Neural cell (in vitro differentiated cells): ENCODE results near the gene CD47. TPM values are rescaled to one million over a fixed set of nuclear protein-coding genes. Genes with fewer than 3 reads are reported as not detected.

Source experiments
- H2AFZ ChIP-seq: fragments of 200-600, 300-800 bp; sonication (generic), shearing (Covaris generic); 2 replicates; pipeline ENCODE4 v1.6.0; 2014; ENCODE audit warnings: low read depth, mild to moderate bottlenecking, antibody characterized with exemption, low read length, moderate library complexity
- H3F3A ChIP-seq: fragments of 200-600 bp; shearing (Covaris generic); 2 replicates; pipeline ENCODE4 v1.6.1; 2016; ENCODE audit warnings: mild to moderate bottlenecking, moderate library complexity, mixed read lengths, antibody characterized with exemption, low read length; ENCODE audit not compliant: insufficient read depth, poor library complexity, severe bottlenecking
- H3K27ac ChIP-seq: fragments of 200-600, 300-800 bp; sonication (generic), shearing (Covaris generic); 2 replicates; pipeline ENCODE4 v1.5.1; 2014; ENCODE audit warnings: mild to moderate bottlenecking, low read length, moderate library complexity
- H3K27me3 ChIP-seq: fragments of 300-800, 200-600 bp; sonication (generic), shearing (Covaris generic); 2 replicates; pipeline ENCODE4 v1.6.0; 2014; ENCODE audit warnings: mild to moderate bottlenecking, low read depth, low read length, moderate library complexity; ENCODE audit not compliant: insufficient read depth
- H3K36me3 ChIP-seq: fragments of 300-800, 200-600 bp; sonication (generic), shearing (Covaris generic); 2 replicates; pipeline ENCODE4 v1.5.1; 2014; ENCODE audit warnings: mild to moderate bottlenecking, antibody characterized with exemption, low read length, moderate library complexity; ENCODE audit not compliant: insufficient read depth
- H3K4me2 ChIP-seq: fragments of 300-800, 200-600 bp; sonication (generic), shearing (Covaris generic); 2 replicates; pipeline ENCODE4 v1.6.0; 2014; ENCODE audit warnings: mild to moderate bottlenecking, low read length
- H3K4me3 ChIP-seq: fragments of 300-800, 200-600 bp; sonication (generic), shearing (Covaris generic); 2 replicates; pipeline ENCODE4 v1.5.1; 2014; ENCODE audit warnings: mild to moderate bottlenecking, low read length, moderate library complexity
- H3K79me2 ChIP-seq: fragments of 200-600 bp; shearing (Covaris generic); replicated peaks from 2 replicates; pipeline ENCODE4 v1.6.0; 2014; ENCODE audit warnings: mild to moderate bottlenecking, low read length, moderate library complexity; ENCODE audit not compliant: insufficient read depth
- H3K9ac ChIP-seq: fragments of 300-800, 200-600 bp; sonication (generic), shearing (Covaris generic); 2 replicates; pipeline ENCODE4 v1.6.1; 2016; ENCODE audit warnings: mild to moderate bottlenecking, low read length, mixed read lengths
- H3K9me2 ChIP-seq: fragments of 200-600 bp; shearing (Covaris generic); 2 replicates; pipeline ENCODE4 v1.6.1; 2016; ENCODE audit warnings: mild to moderate bottlenecking, low read length, mixed read lengths; ENCODE audit not compliant: insufficient read depth
- H3K9me3 ChIP-seq: fragments of 200-600, 300-800 bp; sonication (generic), shearing (Covaris generic); 2 replicates; pipeline ENCODE4 v1.6.1; 2016; ENCODE audit warnings: mild to moderate bottlenecking, mixed run types, low read length, moderate library complexity, mixed read lengths
- H4K20me1 ChIP-seq: fragments of 200-600 bp; shearing (Covaris generic); 2 replicates; pipeline ENCODE4 v1.6.1; 2016; ENCODE audit warnings: mild to moderate bottlenecking, mixed run types; ENCODE audit not compliant: insufficient read depth
- EP300 ChIP-seq: fragments of 450-650 bp; conservative IDR thresholded peaks from 2 replicates; pipeline ENCODE4 v1.6.1; 2014; ENCODE audit warnings: antibody characterized with exemption, mild to moderate bottlenecking, moderate library complexity; ENCODE audit not compliant: poor library complexity, severe bottlenecking
- EZH2 ChIP-seq: fragments of 200-600, 300-800 bp; shearing (Covaris generic), sonication (generic); IDR thresholded peaks from 2 replicates; pipeline ENCODE4 v1.6.1; 2014; ENCODE audit warnings: antibody characterized with exemption, low read length, borderline replicate concordance, mild to moderate bottlenecking; ENCODE audit not compliant: insufficient read depth, poor library complexity, severe bottlenecking
- MXI1 ChIP-seq: fragments of 450-650 bp; conservative IDR thresholded peaks from 2 replicates; pipeline ENCODE4 v1.6.1; 2014; ENCODE audit warnings: antibody characterized with exemption, mild to moderate bottlenecking; ENCODE audit not compliant: poor library complexity, severe bottlenecking
- POLR2AphosphoS5 ChIP-seq: IDR thresholded peaks from 2 replicates; pipeline ENCODE4 v1.6.1; 2012
- RAD21 ChIP-seq: fragments of 450-650 bp; conservative IDR thresholded peaks from 2 replicates; pipeline ENCODE4 v1.6.1; 2014; ENCODE audit warnings: antibody characterized with exemption, mild to moderate bottlenecking, moderate library complexity
- REST ChIP-seq: IDR thresholded peaks from 2 replicates; pipeline ENCODE4 v1.6.1; 2012; ENCODE audit warnings: borderline replicate concordance
- SMC3 ChIP-seq: fragments of 450-650 bp; conservative IDR thresholded peaks from 2 replicates; pipeline ENCODE4 v1.6.1; 2014; ENCODE audit warnings: antibody characterized with exemption, mild to moderate bottlenecking, moderate library complexity; ENCODE audit not compliant: poor library complexity
- TAF1 ChIP-seq: IDR thresholded peaks from 2 replicates; pipeline ENCODE4 v1.6.1; 2012; ENCODE audit warnings: low read depth
- polyA plus RNA-seq: library from polyadenylated mRNA; depleted of rRNA; stranded (reverse); fragments of >200 nt; gene quantifications from 2 replicates; pipeline ENCODE4 v1.2.3, GENCODE V29; 2014
- TF ChIP-seq, protein P1 (sequence below): fragments of 450-650 bp; IDR thresholded peaks from 2 replicates; pipeline ENCODE4 v1.5.1; 2014; ENCODE audit warnings: antibody characterized with exemption, mild to moderate bottlenecking, moderate library complexity; ENCODE audit not compliant: poor library complexity, severe bottlenecking

The CD47 gene
- polyA plus RNA-seq, 1 donor from 2014 or later: 128 TPM

DNA sequence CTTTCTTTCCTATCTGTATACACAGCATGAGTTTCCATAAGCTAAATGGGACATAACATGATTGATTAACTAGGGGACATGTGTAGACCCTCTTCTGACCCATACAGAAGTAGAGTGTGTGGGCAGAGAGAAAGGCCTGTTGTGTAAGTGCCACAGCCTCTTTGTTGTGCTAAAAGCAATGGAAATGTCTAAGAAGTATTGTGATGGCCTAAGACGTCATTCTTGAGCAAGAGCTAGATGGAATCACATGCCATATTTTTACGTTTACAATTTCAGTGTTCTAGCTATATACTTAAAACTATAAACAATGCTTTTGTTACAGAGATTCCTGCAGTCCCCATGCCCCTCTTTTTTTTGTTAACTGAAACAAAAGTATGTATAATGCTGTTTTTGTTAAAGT lies 61.9 kb downstream of the CD47 start:
- TF ChIP-seq SMC3 (no peak), POLR2AphosphoS5 (no peak), EP300 (no peak), TAF1 (no peak), RAD21 (no peak)
- TF ChIP-seq, protein P1, sequence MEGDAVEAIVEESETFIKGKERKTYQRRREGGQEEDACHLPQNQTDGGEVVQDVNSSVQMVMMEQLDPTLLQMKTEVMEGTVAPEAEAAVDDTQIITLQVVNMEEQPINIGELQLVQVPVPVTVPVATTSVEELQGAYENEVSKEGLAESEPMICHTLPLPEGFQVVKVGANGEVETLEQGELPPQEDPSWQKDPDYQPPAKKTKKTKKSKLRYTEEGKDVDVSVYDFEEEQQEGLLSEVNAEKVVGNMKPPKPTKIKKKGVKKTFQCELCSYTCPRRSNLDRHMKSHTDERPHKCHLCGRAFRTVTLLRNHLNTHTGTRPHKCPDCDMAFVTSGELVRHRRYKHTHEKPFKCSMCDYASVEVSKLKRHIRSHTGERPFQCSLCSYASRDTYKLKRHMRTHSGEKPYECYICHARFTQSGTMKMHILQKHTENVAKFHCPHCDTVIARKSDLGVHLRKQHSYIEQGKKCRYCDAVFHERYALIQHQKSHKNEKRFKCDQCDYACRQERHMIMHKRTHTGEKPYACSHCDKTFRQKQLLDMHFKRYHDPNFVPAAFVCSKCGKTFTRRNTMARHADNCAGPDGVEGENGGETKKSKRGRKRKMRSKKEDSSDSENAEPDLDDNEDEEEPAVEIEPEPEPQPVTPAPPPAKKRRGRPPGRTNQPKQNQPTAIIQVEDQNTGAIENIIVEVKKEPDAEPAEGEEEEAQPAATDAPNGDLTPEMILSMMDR: no peak
- H4K20me1 ChIP-seq: no peaks in the 10 kb centered on the region
- no peaks in the 10 kb centered on the region for H3K9me2 ChIP-seq
- no peaks in the 10 kb centered on the region for H3K9me3 ChIP-seq
- H3K4me2 ChIP-seq: no peak overlapping the region
- H3K79me2 ChIP-seq: no peaks in the 10 kb centered on the region
- H3K36me3 ChIP-seq: no peaks in the 10 kb centered on the region
- H3K27me3 ChIP-seq: no peaks in the 10 kb centered on the region
- H3K9ac ChIP-seq: no peak overlapping the region
- H3K4me3 ChIP-seq: no peak overlapping the region
- H3F3A ChIP-seq: no peaks in the 10 kb centered on the region
- H2AFZ ChIP-seq: no peak overlapping the region
- no peak overlapping the region for H3K27ac ChIP-seq

- TF ChIP-seq, protein P1: no peak
- no peak for TF ChIP-seq MXI1
- no peak for TF ChIP-seq REST
- TF ChIP-seq POLR2AphosphoS5: no peak
- no peak for TF ChIP-seq RAD21
- no peak for TF ChIP-seq SMC3
- no peak for TF ChIP-seq TAF1
- TF ChIP-seq EP300: no peak
- TF ChIP-seq EZH2: no peak
- Histone ChIP-seq H3K9me2 (no peaks in the 10 kb centered on the region), H3K9ac (no peak overlapping the region), H3K4me3 (no peak overlapping the region), H3K36me3 (no peaks in the 10 kb centered on the region), H4K20me1 (no peaks in the 10 kb centered on the region), H3K79me2 (no peaks in the 10 kb centered on the region), H3K27ac (no peak overlapping the region), H3K27me3 (no peaks in the 10 kb centered on the region), H3F3A (no peaks in the 10 kb centered on the region), H3K9me3 (no peaks in the 10 kb centered on the region), H3K4me2 (no peak overlapping the region), H2AFZ (no peak overlapping the region)
Observed at GRCh38 chr3:108025177-108025576, 65.7 kb downstream of the CD47 start.
